DND-41 (cell line): ENCODE measurements around the gene KNCN.

Source experiments
- ATAC-seq: fragments of 200-7000 bp; cut with Tn5 transposase; 3 replicates; pipeline ENCODE4 v1.9.1; 2021; ENCODE audit warnings: low read depth; ENCODE audit not compliant: insufficient read depth
- DNase-seq: peaks from one replicate; pipeline ENCODE4 v3.0.0-alpha.2; 2020
- H2AFZ ChIP-seq: 2 replicates; pipeline ENCODE4 v1.6.0; 2012; ENCODE audit warnings: low read depth, low read length
- H3K27ac ChIP-seq: 2 replicates; pipeline ENCODE4 v1.5.1; 2012; ENCODE audit warnings: low read length, inconsistent platforms
- H3K27me3 ChIP-seq: fragments of 200-600 bp; sonication (generic); 2 replicates; pipeline ENCODE4 v1.6.0; 2012; ENCODE audit warnings: low read length, mild to moderate bottlenecking, inconsistent platforms; ENCODE audit not compliant: insufficient read depth, poor library complexity
- H3K36me3 ChIP-seq: 2 replicates; pipeline ENCODE4 v1.5.1; 2012; ENCODE audit warnings: low read length, inconsistent platforms; ENCODE audit not compliant: insufficient read depth
- H3K4me1 ChIP-seq: 2 replicates; pipeline ENCODE4 v1.5.1; 2012; ENCODE audit warnings: mild to moderate bottlenecking, low read length; ENCODE audit not compliant: insufficient read depth
- H3K4me2 ChIP-seq: 2 replicates; pipeline ENCODE4 v1.6.0; 2012; ENCODE audit warnings: mild to moderate bottlenecking, moderate library complexity, low read length, inconsistent platforms; ENCODE audit not compliant: insufficient read depth
- H3K4me3 ChIP-seq, 2 experiments: fragments of 200-600 bp in 1 of 2; shearing (Covaris generic) in 1 of 2; 2 replicates each; pipeline ENCODE4 v1.5.1; 2012 to 2016; ENCODE audit warnings: inconsistent platforms in 2 of 2, low read length in 2 of 2, mild to moderate bottlenecking in 2 of 2, low read depth in 1 of 2, moderate library complexity in 1 of 2
- H3K79me2 ChIP-seq: 2 replicates; pipeline ENCODE4 v1.6.0; 2012; ENCODE audit warnings: low read length, inconsistent platforms; ENCODE audit not compliant: insufficient read depth
- H3K9ac ChIP-seq: 2 replicates; pipeline ENCODE4 v1.6.0; 2012; ENCODE audit warnings: low read depth, mild to moderate bottlenecking, inconsistent platforms, low read length, moderate library complexity
- H3K9me3 ChIP-seq: 2 replicates; pipeline ENCODE4 v1.5.1; 2012; ENCODE audit warnings: low read length, moderate library complexity, mild to moderate bottlenecking, inconsistent platforms; ENCODE audit not compliant: insufficient read depth, severe bottlenecking
- H4K20me1 ChIP-seq: 2 replicates; pipeline ENCODE4 v1.6.0; 2012; ENCODE audit warnings: low read length; ENCODE audit not compliant: insufficient read depth
- EZH2 ChIP-seq: IDR thresholded peaks from 3 replicates; pipeline ENCODE4 v1.6.1; 2012; ENCODE audit warnings: borderline replicate concordance, low read depth, mild to moderate bottlenecking, moderate library complexity, low read length, inconsistent platforms; ENCODE audit not compliant: severe bottlenecking
- TF ChIP-seq, protein P1 (sequence below): IDR thresholded peaks from 2 replicates; pipeline ENCODE4 v1.5.1; 2012; ENCODE audit warnings: borderline replicate concordance, low read length, moderate library complexity, mild to moderate bottlenecking; ENCODE audit not compliant: poor library complexity, severe bottlenecking; ENCODE audit errors: extremely low read depth

KNCN gene

DNA sequence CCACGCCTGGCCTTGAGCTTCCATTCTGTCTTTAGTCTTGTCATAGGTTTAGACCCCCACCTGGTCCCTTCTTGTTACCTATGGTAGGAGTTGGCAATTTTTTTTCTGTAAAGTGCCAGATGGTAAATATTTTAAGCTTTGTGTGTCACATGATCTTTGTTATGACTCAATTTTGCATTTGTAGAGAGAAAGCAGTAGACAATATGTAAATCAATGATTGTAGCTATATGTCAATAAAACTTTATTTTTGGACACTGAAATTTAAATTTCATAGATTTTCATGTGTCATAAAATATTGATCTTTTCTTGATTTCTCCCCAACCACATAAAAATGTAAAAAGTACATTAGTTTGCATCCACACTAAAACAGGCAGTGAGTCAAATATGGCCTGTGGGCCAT lies 44.6 kb upstream of the KNCN start:
- no peak for ATAC-seq
- H3K27ac ChIP-seq: no peak overlapping the region

GRCh38 chr1:46595127-46595526 lies 43.7 kb upstream of the KNCN start:
- no peak overlapping the region for H3K4me2 ChIP-seq
- TF ChIP-seq, protein P1, sequence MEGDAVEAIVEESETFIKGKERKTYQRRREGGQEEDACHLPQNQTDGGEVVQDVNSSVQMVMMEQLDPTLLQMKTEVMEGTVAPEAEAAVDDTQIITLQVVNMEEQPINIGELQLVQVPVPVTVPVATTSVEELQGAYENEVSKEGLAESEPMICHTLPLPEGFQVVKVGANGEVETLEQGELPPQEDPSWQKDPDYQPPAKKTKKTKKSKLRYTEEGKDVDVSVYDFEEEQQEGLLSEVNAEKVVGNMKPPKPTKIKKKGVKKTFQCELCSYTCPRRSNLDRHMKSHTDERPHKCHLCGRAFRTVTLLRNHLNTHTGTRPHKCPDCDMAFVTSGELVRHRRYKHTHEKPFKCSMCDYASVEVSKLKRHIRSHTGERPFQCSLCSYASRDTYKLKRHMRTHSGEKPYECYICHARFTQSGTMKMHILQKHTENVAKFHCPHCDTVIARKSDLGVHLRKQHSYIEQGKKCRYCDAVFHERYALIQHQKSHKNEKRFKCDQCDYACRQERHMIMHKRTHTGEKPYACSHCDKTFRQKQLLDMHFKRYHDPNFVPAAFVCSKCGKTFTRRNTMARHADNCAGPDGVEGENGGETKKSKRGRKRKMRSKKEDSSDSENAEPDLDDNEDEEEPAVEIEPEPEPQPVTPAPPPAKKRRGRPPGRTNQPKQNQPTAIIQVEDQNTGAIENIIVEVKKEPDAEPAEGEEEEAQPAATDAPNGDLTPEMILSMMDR: no peak
- TF ChIP-seq EZH2: no peak
- peak; percentile 56; the same call in 1 of the 3 replicates for ATAC-seq

More for the DNA sequence above, 44.6 kb upstream of the KNCN start:
- H3K9me3 ChIP-seq: no peaks in the 10 kb centered on the region
- no peak for DNase-seq
- no peaks in the 10 kb centered on the region for H3K27me3 ChIP-seq
- no peaks in the 10 kb centered on the region for H4K20me1 ChIP-seq
- H3K79me2 ChIP-seq: no peaks in the 10 kb centered on the region
- peaks cover 19% of the 10 kb centered on the region for H3K36me3 ChIP-seq
- H3K9ac ChIP-seq: no peak overlapping the region
- no peak overlapping the region for H3K4me3 ChIP-seq
- no peak overlapping the region for H3K4me2 ChIP-seq
- H3K4me1 ChIP-seq: peaks cover 12% of the 10 kb centered on the region
- no peak overlapping the region for H2AFZ ChIP-seq
- TF ChIP-seq EZH2: no peak
- TF ChIP-seq, protein P1: no peak

GRCh38 chr1:46594063-46594462 lies 42.6 kb upstream of the KNCN start:
- Histone ChIP-seq H3K4me3 (no peak overlapping the region), H3K4me2 (no peak overlapping the region), H4K20me1 (no peaks in the 10 kb centered on the region; the same call in 1 of the 2 replicates), H3K36me3 (peaks cover 29% of the 10 kb centered on the region), H2AFZ (no peak overlapping the region), H3K27me3 (no peaks in the 10 kb centered on the region), H3K79me2 (no peaks in the 10 kb centered on the region), H3K9me3 (no peaks in the 10 kb centered on the region), H3K27ac (no peak overlapping the region), H3K4me1 (peaks cover 12% of the 10 kb centered on the region), H3K9ac (no peak overlapping the region)
- DNase-seq: no peak
- ATAC-seq: no peak
- no peak for TF ChIP-seq EZH2
- TF ChIP-seq, protein P1: no peak

More at GRCh38 chr1:46595127-46595526, 43.7 kb upstream of the KNCN start:
- H3K9ac ChIP-seq: no peak overlapping the region
- H3K4me1 ChIP-seq: peaks cover 12% of the 10 kb centered on the region
- H3K4me3 ChIP-seq: no peak overlapping the region
- H2AFZ ChIP-seq: no peak overlapping the region
- H3K27ac ChIP-seq: no peak overlapping the region
- peak; percentile 60 for DNase-seq
- no peaks in the 10 kb centered on the region for H3K79me2 ChIP-seq
- H3K36me3 ChIP-seq: peaks cover 24% of the 10 kb centered on the region
- no peaks in the 10 kb centered on the region for H3K27me3 ChIP-seq
- H3K9me3 ChIP-seq: no peaks in the 10 kb centered on the region
- H4K20me1 ChIP-seq: no peaks in the 10 kb centered on the region

- no peak for ATAC-seq
- peaks cover 31% of the 10 kb centered on the region for H3K36me3 ChIP-seq
Measured at GRCh38 chr1:46592823-46593222, 41.4 kb upstream of the KNCN start.

More at GRCh38 chr1:46592823-46593222, 41.4 kb upstream of the KNCN start:
- no peaks in the 10 kb centered on the region for H3K27me3 ChIP-seq
- no peak for DNase-seq
- H4K20me1 ChIP-seq: no peaks in the 10 kb centered on the region; the same call in 1 of the 2 replicates
- H3K4me3 ChIP-seq: no peak overlapping the region
- H3K79me2 ChIP-seq: no peaks in the 10 kb centered on the region
- H3K27ac ChIP-seq: no peak overlapping the region
- H2AFZ ChIP-seq: no peak overlapping the region
- H3K9me3 ChIP-seq: no peaks in the 10 kb centered on the region
- peaks cover 12% of the 10 kb centered on the region for H3K4me1 ChIP-seq
- TF ChIP-seq, protein P1: no peak
- no peak for TF ChIP-seq EZH2
- no peak overlapping the region for H3K9ac ChIP-seq
- no peak overlapping the region for H3K4me2 ChIP-seq
